Stomach (tissue), 4 donors: ENCODE measurements around the gene USO1.

Experiments
- EP300 ChIP-seq: sonication (generic); formaldehyde crosslinking; IDR thresholded peaks from one replicate; pipeline ENCODE4 v1.6.1; 2017; ENCODE audit warnings: antibody characterized with exemption
- POLR2A ChIP-seq, 4 donors: fragments of 450-650 bp; IDR thresholded peaks; one replicate each; pipeline ENCODE4 v1.6.1; 2016; ENCODE audit warnings: antibody characterized with exemption in 4 of 4, control low read depth in 2 of 4, mild to moderate bottlenecking in 1 of 4, moderate library complexity in 1 of 4
- TF ChIP-seq, protein P1 (sequence below), 7 experiments: fragments of 450-650 bp in 4 of 7; fragments of 200-600 bp in 3 of 7; sonication (generic) in 3 of 7; IDR thresholded peaks; one replicate each; pipeline ENCODE4 v1.5.1; 2016 to 2019; ENCODE audit warnings: antibody characterized with exemption in 7 of 7, control low read depth in 2 of 7, mild to moderate bottlenecking in 1 of 7

DNA sequence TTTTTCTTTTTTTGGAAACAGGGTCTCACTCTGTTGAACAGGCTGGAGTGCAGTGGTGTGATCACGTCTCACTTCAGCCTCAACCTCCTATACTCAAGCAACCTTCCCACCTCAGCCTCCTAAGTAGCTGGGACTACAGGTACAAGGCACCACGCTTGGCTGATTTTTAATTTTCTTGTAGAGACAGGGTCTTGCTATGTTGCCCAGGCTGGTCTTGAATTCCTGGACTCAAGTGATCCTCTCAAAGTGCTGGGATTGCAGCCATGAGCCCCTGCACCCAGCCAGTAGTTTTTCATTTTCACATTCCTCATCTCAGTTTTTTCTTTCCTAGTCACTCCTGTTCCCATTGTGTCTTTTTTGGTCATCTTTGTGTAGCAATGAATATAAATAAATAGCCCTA is 11.1 kb downstream of the USO1 start:
- TF ChIP-seq, protein P1, sequence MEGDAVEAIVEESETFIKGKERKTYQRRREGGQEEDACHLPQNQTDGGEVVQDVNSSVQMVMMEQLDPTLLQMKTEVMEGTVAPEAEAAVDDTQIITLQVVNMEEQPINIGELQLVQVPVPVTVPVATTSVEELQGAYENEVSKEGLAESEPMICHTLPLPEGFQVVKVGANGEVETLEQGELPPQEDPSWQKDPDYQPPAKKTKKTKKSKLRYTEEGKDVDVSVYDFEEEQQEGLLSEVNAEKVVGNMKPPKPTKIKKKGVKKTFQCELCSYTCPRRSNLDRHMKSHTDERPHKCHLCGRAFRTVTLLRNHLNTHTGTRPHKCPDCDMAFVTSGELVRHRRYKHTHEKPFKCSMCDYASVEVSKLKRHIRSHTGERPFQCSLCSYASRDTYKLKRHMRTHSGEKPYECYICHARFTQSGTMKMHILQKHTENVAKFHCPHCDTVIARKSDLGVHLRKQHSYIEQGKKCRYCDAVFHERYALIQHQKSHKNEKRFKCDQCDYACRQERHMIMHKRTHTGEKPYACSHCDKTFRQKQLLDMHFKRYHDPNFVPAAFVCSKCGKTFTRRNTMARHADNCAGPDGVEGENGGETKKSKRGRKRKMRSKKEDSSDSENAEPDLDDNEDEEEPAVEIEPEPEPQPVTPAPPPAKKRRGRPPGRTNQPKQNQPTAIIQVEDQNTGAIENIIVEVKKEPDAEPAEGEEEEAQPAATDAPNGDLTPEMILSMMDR (IDR thresholded peaks at IDR 0.05) = no peak
- TF ChIP-seq POLR2A (IDR thresholded peaks at IDR 0.05) = no peak
- TF ChIP-seq EP300 = no peak
